T-helper 2 cell treated with Interferon-gamma antibody and Interleukin-4, amounts not matched to agents 5 μg/mL and 100 μg/mL, for 36 hours (primary cell): ENCODE results near the gene ADGRD2.

Experiments
- DNase-seq: peaks from one replicate; pipeline ENCODE4 v3.0.0; 2021; ENCODE audit warnings: low spot score
- H3K27ac Mint-ChIP-seq: one replicate; pipeline ENCODE4 v1.8.0; 2021; ENCODE audit warnings: mild to moderate bottlenecking, mixed read lengths
- H3K27me3 Mint-ChIP-seq: one replicate; pipeline ENCODE4 v1.8.0; 2021; ENCODE audit warnings: low read depth, mixed read lengths
- H3K36me3 Mint-ChIP-seq: one replicate; pipeline ENCODE4 v1.8.0; 2021; ENCODE audit warnings: low read depth, mixed read lengths
- H3K4me1 Mint-ChIP-seq: one replicate; pipeline ENCODE4 v1.8.0; 2021; ENCODE audit warnings: low read depth, mixed read lengths
- H3K4me3 Mint-ChIP-seq: one replicate; pipeline ENCODE4 v1.8.0; 2022; ENCODE audit warnings: mild to moderate bottlenecking, moderate library complexity, mixed read lengths
- H3K9me3 Mint-ChIP-seq: one replicate; pipeline ENCODE4 v1.8.0; 2021; ENCODE audit warnings: mixed read lengths

ADGRD2 gene

DNA sequence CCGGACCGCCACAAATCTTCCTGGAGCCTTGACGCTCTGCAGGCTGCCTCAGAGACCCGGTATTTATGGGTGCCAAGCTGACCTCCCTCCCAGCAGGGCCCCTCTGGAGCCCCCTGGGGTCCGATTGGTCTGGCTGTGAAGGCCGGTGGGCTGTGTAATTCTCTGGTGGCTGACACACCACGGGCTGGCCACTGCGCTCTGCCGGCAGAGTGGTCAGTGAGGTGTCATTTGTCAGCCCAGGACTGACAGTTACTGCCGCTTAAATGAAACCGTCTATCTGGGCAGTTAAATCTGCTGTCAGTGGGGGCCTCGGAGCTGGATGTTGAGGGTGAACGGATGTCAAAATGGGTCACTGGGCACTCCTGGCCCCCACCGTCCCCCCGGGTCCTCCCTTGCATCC lies 46.2 kb downstream of the ADGRD2 start:
- Mint-ChIP-seq H3K9me3 (no peaks in the 10 kb centered on the region), H3K4me3 (no peak overlapping the region), H3K27me3 (peaks cover 4% of the 10 kb centered on the region), H3K27ac (no peak overlapping the region), H3K4me1 (peaks cover 8% of the 10 kb centered on the region), H3K36me3 (no peaks in the 10 kb centered on the region)
- no peak for DNase-seq

- Mint-ChIP-seq H3K9me3 (no peaks in the 10 kb centered on the region), H3K36me3 (no peaks in the 10 kb centered on the region), H3K27ac (no peak overlapping the region), H3K27me3 (peaks cover 11% of the 10 kb centered on the region), H3K4me3 (no peak overlapping the region), H3K4me1 (peaks cover 8% of the 10 kb centered on the region)
- no peak for DNase-seq
Observed at GRCh38 chr9:124497441-124497840, 47.2 kb downstream of the ADGRD2 start.

DNA sequence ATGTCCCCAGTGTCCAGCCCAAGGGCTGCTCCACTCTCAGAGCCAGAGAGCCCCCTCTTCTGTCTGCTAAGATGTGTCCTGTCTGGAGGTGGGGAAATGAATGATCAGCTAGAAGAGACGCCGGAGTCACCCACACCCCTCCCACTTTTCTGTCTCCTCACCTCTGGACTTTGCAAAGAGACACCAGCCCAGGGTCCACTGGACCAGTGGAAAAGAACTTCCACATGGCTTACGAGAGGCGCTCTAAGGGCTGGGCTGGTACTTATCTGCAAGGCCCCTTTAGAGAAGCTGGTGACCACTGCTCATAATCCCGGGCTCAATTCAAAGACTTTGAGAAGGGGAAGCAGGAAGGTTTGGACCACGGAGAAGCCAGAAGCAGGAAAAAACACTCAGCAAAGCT lies 47.8 kb downstream of the ADGRD2 start:
- DNase-seq: no peak
- no peak overlapping the region for H3K4me3 Mint-ChIP-seq
- H3K27ac Mint-ChIP-seq: no peak overlapping the region
- no peaks in the 10 kb centered on the region for H3K36me3 Mint-ChIP-seq
- peaks cover 12% of the 10 kb centered on the region for H3K27me3 Mint-ChIP-seq
- H3K9me3 Mint-ChIP-seq: no peaks in the 10 kb centered on the region
- H3K4me1 Mint-ChIP-seq: peaks cover 8% of the 10 kb centered on the region

- H3K27ac Mint-ChIP-seq: no peak overlapping the region
- no peak overlapping the region for H3K4me3 Mint-ChIP-seq
- peaks cover 15% of the 10 kb centered on the region for H3K27me3 Mint-ChIP-seq
- H3K4me1 Mint-ChIP-seq: peaks cover 8% of the 10 kb centered on the region
- no peak for DNase-seq
- H3K9me3 Mint-ChIP-seq: no peaks in the 10 kb centered on the region
- no peaks in the 10 kb centered on the region for H3K36me3 Mint-ChIP-seq
Observed at GRCh38 chr9:124498499-124499146, 48.4 kb downstream of the ADGRD2 start.

DNA sequence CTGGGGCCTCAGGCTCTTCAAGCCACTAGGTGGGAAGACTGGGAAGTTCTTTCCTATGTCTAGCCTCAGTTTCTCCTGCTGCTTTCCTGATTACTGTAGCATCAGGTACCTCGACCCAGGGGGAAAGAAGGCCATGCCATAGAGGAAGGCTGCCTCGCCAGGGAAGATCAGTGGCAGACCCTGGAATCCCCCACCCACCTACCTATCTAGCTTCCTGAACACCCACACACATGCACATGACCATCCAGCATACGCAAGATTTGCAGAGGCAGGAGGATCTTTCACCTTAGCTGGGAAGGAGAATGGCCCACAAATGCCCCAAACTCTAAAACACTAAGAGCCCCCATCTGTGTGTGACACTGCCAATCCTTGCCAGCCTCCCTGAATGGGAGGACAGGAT lies 49.0 kb downstream of the ADGRD2 start:
- DNase-seq: no peak
- Mint-ChIP-seq H3K27me3 (peaks cover 20% of the 10 kb centered on the region), H3K9me3 (no peaks in the 10 kb centered on the region), H3K4me1 (peaks cover 11% of the 10 kb centered on the region), H3K36me3 (peaks cover 2% of the 10 kb centered on the region), H3K27ac (no peak overlapping the region), H3K4me3 (no peak overlapping the region)

DNA sequence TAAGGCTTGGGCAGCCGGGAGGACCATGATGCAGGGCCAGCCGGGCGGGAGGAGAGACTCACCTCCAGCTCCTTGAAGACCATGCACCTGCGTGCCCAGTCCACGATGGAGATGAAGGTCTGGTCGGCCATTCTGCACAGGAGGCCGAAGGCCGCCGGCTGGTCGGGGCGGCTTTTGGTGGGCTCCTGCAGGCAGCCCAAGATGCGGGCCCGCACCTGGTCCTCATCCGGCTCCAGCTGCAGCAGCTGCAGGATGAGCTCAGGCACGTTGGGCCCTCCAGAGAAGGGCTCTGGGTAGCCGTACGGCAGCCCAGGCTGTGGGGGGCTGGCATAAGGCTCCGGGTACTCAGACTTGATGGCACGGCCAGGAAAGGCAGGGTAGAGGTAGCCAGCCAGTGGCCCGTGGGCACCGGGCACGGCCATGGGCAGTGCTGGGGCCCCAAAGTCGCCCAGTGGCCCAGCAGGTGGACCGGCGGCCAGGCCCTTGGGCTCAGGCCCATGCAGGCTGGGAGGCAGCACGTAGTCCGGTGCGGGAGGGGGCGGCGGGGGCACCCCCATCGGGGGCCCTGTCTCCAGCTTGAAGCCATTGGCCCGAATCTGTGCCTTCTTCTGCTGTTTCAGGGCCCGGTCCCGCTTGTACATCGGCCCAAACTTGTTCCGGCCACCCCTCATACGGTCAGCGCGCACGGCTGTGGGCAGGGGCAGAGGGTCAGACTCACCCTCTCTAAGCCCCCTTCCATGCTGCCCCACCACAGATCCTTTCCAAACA lies 50.0 kb downstream of the ADGRD2 start:
- Mint-ChIP-seq H3K36me3 (peaks cover 2% of the 10 kb centered on the region), H3K27me3 (peaks cover 22% of the 10 kb centered on the region), H3K9me3 (no peaks in the 10 kb centered on the region), H3K4me3 (no peak overlapping the region), H3K27ac (no peak overlapping the region), H3K4me1 (peaks cover 11% of the 10 kb centered on the region)
- no peak for DNase-seq

GRCh38 chr9:124500796-124501611 lies 50.8 kb downstream of the ADGRD2 start:
- H3K9me3 Mint-ChIP-seq: no peaks in the 10 kb centered on the region
- H3K27ac Mint-ChIP-seq: no peak overlapping the region
- DNase-seq: no peak
- H3K4me3 Mint-ChIP-seq: no peak overlapping the region
- H3K27me3 Mint-ChIP-seq: peaks cover 28% of the 10 kb centered on the region
- peaks cover 2% of the 10 kb centered on the region for H3K36me3 Mint-ChIP-seq
- peaks cover 8% of the 10 kb centered on the region for H3K4me1 Mint-ChIP-seq

DNA sequence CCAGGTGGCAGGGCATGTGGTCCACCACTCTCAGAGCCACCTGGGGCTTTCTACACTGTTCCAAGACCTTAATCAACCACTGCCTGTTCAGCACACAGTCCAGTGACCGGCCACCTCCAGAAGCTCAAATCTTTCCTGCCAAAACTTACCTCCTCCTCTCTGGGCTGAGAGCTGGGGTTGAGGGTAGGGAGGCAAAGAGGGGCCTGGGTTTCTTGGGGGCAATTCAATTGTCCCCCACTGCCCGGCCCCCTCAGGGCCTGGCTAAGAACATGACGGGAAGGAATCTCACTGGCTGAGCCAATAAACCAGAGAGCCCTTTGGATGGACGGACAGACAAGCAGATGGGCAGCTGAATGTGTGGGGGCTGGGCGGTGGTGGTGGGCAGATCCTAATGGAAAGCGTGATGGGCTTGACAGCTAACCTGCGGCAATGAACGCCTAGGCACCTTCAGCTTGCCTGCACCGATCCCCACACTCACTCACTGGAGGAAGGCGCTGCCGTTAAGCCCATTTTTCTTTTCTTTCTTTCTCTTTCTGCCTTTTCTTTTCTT lies 51.6 kb downstream of the ADGRD2 start:
- H3K4me3 Mint-ChIP-seq: no peak overlapping the region
- H3K27me3 Mint-ChIP-seq: peaks cover 34% of the 10 kb centered on the region
- H3K9me3 Mint-ChIP-seq: no peaks in the 10 kb centered on the region
- H3K36me3 Mint-ChIP-seq: peaks cover 2% of the 10 kb centered on the region
- H3K4me1 Mint-ChIP-seq: peaks cover 6% of the 10 kb centered on the region
- no peak for DNase-seq
- H3K27ac Mint-ChIP-seq: no peak overlapping the region

GRCh38 chr9:124502711-124503702 lies 52.8 kb downstream of the ADGRD2 start:
- Mint-ChIP-seq H3K27me3 (peaks cover 34% of the 10 kb centered on the region), H3K4me3 (no peak overlapping the region), H3K27ac (no peak overlapping the region), H3K36me3 (peaks cover 2% of the 10 kb centered on the region), H3K4me1 (peaks cover 6% of the 10 kb centered on the region), H3K9me3 (no peaks in the 10 kb centered on the region)
- no peak for DNase-seq

DNA sequence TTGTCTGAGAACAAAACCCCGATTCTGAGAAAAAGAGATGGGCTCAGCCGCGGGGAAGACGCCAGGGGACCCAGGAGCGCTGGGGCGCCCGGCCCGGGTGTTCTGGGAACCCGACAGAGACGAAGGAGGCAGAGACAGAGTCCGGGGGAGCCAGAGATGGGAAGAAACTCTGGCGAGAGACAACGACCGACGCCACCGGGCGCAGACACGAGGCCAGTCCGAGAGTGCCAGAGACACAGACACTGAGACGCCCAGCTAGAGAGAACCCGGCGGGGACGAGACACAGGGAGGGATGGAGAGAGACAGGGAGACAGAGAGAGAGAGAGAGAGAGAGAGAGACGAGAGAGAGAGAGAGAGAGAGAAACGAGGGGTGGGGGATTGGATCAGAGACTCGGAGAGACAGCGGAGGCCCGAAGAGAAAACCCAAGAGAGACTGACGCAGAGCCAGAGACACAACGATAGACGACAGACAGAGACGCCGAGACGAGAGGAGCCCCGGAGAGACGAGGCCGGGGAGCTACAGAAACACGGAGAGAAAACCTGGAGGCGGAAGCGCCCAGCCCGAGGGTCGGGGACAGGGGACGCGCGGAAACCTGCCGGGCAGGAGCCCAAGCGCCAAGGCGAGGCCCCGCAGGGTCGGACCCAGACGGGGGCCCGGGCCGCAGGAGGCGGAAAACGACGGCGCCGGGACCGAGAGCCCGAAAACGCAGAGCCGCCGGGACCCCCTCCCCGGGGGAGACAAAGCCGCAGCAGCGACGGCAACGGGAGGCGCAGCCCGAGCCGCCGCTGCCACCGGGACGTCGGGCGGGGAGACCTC lies 53.7 kb downstream of the ADGRD2 start:
- H3K27ac Mint-ChIP-seq: no peak overlapping the region

DNA sequence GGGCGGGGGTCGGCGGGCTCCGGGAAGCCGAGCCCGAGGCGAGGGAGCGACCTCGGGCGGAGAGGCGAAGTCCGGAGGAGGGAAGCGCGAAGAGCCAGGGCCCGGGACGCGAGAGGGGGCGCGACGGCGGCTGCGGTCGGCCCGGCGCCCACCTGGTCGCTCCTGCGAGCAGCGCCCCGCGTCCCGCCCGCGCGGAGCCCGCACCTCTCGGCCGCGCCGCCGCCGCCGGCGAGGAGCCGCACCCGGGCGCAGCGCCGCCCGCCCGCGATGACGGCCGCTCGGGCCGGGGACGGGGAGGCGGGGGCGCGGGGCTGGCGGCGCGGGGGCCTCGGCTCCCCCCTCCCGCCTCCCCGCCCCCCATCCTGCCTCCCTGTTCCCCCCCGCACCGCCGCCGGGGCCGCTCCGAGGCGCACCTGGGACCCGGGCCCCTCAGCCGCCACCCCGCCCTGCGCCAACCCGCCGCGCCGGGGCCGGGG lies 54.3 kb downstream of the ADGRD2 start:
- H3K4me1 Mint-ChIP-seq: peaks cover 4% of the 10 kb centered on the region
- peaks cover 2% of the 10 kb centered on the region for H3K36me3 Mint-ChIP-seq
- H3K9me3 Mint-ChIP-seq: no peaks in the 10 kb centered on the region

More for the DNA sequence above, 53.7 kb downstream of the ADGRD2 start:
- no peak for DNase-seq
- Mint-ChIP-seq H3K9me3 (no peaks in the 10 kb centered on the region), H3K4me1 (peaks cover 6% of the 10 kb centered on the region), H3K4me3 (peak overlapping the region; percentile 29), H3K27me3 (peaks cover 34% of the 10 kb centered on the region), H3K36me3 (peaks cover 2% of the 10 kb centered on the region)

More for the DNA sequence above, 54.3 kb downstream of the ADGRD2 start:
- no peak overlapping the region for H3K4me3 Mint-ChIP-seq
- H3K27me3 Mint-ChIP-seq: peaks cover 34% of the 10 kb centered on the region
- H3K27ac Mint-ChIP-seq: no peak overlapping the region
- DNase-seq: no peak
